ENCODE measurements around the gene IAH1. TPM values are rescaled to one million over a fixed set of nuclear protein-coding genes. Genes with fewer than 3 reads are reported as not detected.
"Not testable (repeated sequence)": the region's sequence is repeated elsewhere in the genome, so short reads cannot be mapped to it uniquely, and the experiment has no call there.

The IAH1 gene
- total RNA-seq, 2 donors from 2014 or later, result 46.1 to 47.2 TPM

DNA sequence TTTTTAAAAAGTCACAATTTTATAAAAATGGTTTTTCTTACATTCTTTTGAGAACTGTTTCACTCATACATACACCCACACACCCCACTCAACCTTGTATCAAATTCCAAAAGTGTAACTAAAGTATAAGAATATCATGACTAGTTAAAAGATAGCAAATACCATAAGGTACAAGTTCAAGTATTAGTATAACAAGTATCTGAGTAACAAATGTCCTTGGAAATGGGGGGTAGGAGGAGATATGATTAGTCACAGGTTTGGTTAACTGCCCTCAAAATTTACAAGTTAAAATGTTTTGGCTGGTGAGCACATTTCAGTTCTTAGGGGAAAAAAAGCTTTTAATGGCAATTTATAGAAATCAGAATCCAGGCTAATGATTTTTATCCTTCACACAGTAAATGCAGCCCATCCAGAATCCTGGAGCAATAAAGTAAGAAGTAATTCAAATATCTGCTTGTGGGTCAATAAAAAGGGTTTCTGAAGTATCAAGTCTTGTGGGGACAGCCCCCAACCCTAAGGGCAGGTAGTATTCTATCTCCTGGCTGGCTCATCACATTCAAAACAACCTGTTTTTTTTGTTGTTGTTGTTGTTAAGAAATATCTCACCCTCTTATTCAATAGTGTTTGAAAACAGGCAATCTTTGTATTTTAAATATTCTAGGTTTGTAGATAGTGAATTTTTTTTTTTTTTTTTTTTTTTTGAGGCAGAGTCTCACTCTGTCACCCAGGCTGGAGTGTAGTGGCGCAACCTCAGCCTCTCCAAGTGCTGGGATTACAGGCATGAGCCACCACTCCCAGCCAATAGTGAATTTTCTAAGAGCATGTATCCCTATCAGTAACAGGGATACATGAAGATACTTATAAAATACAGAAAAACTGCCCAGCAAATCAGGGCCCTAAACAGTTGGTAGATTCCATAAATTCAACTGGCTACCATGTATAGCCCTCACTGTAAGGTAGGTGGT is 14.5 kb downstream of the IAH1 start:
- Mint-ChIP-seq H3K27ac (peak overlapping the region in 1 of 2 donors; percentile 33), H3K4me3 (no peak overlapping the region), H3K4me1 (ENCODE audit: low read depth in 2 of 2) (peaks cover 10 to 16% of the 10 kb centered on the region in 2 donors), H3K27me3 (no peaks in the 10 kb centered on the region), H3K36me3 (peaks cover 13% of the 10 kb centered on the region), H3K9me3 (no peaks in the 10 kb centered on the region)
- ATAC-seq, result no peak
- no peak for DNase-seq (ENCODE audit: low spot score)

DNA sequence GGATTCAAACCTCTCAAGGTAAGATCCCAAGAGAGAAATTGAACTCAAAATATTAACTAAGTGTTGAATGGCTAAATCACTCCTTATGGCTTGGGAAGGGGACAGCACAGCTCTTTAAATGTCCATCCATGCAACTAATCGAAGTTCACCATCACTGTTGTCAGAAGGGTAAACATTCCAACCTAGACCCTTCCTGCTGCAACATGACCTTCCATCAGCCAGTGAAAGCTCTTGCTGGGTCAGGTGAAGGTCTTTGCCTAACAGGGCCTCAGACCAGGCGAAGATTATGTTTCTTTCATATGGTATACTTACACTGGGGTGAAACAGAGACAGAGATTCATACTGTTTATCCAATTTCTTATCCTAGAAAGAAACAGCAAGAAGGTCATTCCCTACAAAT is 16.4 kb downstream of the IAH1 start:
- Mint-ChIP-seq H3K27me3 (no peaks in the 10 kb centered on the region), H3K4me1 (ENCODE audit: low read depth in 2 of 2) (peaks cover 19 to 28% of the 10 kb centered on the region in 2 donors), H3K27ac (peak overlapping the region; percentile 22 to 63), H3K4me3 (no peak overlapping the region), H3K9me3 (no peaks in the 10 kb centered on the region), H3K36me3 (peaks cover 13% of the 10 kb centered on the region)
- DNase-seq (ENCODE audit: low spot score), result no peak
- no peak for ATAC-seq

DNA sequence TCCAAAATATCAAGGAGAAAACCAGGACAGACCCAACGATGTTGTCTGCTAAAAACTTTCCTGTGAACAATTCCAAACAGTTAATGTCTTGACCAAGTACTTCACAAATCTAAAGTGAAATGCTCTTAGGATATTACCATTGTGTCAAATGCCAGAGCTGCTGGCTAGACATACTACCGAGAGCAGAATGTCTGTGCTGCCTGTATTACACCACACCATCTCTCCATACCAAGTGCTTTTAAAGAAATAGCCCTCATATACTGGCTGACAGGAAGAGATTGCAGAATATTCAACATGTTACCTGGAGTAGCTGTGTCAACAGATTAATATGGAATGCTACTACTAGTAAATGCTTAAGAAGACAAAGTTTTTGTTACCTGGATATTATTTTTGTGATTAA is 18.6 kb downstream of the IAH1 start:
- peaks cover 23% of the 10 kb centered on the region for H3K36me3 Mint-ChIP-seq
- H3K9me3 Mint-ChIP-seq, result no peaks in the 10 kb centered on the region
- DNase-seq (ENCODE audit: low spot score) (no peak), ATAC-seq (no peak)
- H3K4me3 Mint-ChIP-seq, result peak overlapping the region; percentile 49
- H3K27ac Mint-ChIP-seq, result peak overlapping the region; percentile 71 to 86
- peaks cover 29 to 35% of the 10 kb centered on the region in 2 donors for H3K4me1 Mint-ChIP-seq (ENCODE audit: low read depth in 2 of 2)
- H3K27me3 Mint-ChIP-seq, result no peaks in the 10 kb centered on the region

DNA sequence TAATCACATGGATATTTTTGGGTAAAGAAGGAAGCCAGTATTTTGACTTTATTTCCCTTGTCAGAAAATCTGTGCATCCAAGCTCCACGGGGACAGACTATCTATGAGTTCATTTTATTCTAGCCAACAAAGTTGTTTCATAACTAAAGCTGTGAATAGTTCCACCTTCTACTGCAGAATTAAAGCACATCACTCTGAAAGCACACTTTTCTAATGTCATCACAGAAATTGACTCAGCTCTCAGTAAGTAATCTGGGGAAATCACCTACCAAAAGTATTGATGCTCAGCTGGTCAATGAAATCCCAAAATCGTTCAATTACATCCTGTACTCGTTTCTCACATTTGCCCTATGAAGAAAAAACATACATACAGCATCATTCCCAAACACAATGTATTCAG is 19.1 kb downstream of the IAH1 start:
- Mint-ChIP-seq H3K9me3 (no peaks in the 10 kb centered on the region), H3K4me1 (ENCODE audit: low read depth in 2 of 2) (peaks cover 29 to 38% of the 10 kb centered on the region in 2 donors), H3K27me3 (no peaks in the 10 kb centered on the region), H3K27ac (peak overlapping the region; percentile 71 to 86), H3K36me3 (peaks cover 23% of the 10 kb centered on the region), H3K4me3 (peak overlapping the region; percentile 49)
- peak; percentile 54 to 73 for ATAC-seq
- DNase-seq (ENCODE audit: low spot score), result no peak

DNA sequence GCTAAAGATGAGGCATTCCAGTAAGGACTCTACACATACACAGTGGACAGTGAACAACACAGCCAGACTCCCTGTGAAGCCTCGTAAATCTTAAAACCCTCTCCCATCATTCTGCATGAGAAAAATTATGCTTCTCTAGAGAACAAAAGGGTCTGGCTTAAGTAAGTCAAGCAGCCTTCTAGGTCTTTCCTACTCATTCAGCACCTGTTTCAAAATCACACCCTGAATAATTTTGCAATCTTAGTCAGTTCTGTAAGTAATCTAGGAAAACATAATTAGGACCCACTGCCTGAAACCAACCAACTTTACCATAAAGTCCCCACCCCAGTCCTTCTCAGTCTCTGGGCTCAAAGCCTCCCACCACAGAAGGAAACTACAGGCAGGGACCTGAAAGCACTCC is 19.7 kb downstream of the IAH1 start:
- peak; percentile 58 to 61 for ATAC-seq
- H3K36me3 Mint-ChIP-seq, result peaks cover 23% of the 10 kb centered on the region
- peak overlapping the region; percentile 71 to 86 for H3K27ac Mint-ChIP-seq
- peaks cover 29 to 38% of the 10 kb centered on the region in 2 donors for H3K4me1 Mint-ChIP-seq (ENCODE audit: low read depth in 2 of 2)
- H3K4me3 Mint-ChIP-seq, result peak overlapping the region; percentile 49
- H3K9me3 Mint-ChIP-seq, result no peaks in the 10 kb centered on the region
- H3K27me3 Mint-ChIP-seq, result no peaks in the 10 kb centered on the region
- no peak for DNase-seq (ENCODE audit: low spot score)

DNA sequence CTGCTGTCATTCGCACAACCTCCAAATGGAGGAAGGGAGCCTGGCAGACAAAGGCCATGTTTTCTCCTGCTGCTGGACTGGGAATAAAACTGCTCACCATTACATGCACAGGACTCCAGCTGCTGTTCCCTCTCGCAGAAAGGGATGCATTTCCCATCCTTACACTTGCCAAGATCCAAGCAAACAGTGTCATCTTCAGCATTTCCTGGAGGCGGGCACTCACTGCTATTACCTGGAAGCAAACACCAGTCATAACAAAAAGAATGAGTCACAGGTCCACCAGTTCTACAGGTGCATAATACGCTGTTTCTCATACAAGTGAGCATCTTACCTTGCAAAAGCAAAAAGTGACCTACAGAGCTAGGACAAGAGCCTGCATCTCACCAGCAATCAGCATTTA is 22.7 kb downstream of the IAH1 start:
- Mint-ChIP-seq H3K27ac (no peak overlapping the region), H3K4me3 (no peak overlapping the region), H3K9me3 (no peaks in the 10 kb centered on the region), H3K4me1 (ENCODE audit: low read depth in 2 of 2) (peaks cover 39 to 42% of the 10 kb centered on the region in 2 donors), H3K36me3 (peaks cover 39% of the 10 kb centered on the region), H3K27me3 (no peaks in the 10 kb centered on the region)
- no peak for ATAC-seq
- DNase-seq (ENCODE audit: low spot score), result no peak

DNA sequence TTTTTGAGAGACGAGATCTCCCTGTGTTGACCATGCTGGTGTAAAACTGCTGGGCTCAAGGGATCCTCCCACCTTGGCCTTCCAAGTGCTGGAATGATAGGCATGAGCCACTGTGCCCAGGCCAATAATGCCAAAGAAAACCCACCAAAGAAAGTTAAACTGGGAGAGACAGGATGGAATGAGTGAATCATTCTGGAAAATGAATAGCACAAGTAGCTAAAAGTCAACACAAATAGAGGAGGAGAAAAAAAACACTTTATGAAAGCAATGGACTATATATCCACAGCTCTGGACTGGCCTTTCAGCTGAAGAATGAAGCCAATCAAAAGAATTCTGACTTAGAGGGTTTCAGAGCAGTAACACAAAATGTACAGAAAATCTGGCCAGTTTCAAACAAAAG is 23.9 kb downstream of the IAH1 start:
- no peak for DNase-seq (ENCODE audit: low spot score)
- no peak overlapping the region for H3K27ac Mint-ChIP-seq
- H3K9me3 Mint-ChIP-seq, result no peaks in the 10 kb centered on the region
- peaks cover 39 to 41% of the 10 kb centered on the region in 2 donors for H3K4me1 Mint-ChIP-seq (ENCODE audit: low read depth in 2 of 2)
- peaks cover 39% of the 10 kb centered on the region for H3K36me3 Mint-ChIP-seq
- H3K27me3 Mint-ChIP-seq, result no peaks in the 10 kb centered on the region
- no peak for ATAC-seq
- H3K4me3 Mint-ChIP-seq, result no peak overlapping the region

DNA sequence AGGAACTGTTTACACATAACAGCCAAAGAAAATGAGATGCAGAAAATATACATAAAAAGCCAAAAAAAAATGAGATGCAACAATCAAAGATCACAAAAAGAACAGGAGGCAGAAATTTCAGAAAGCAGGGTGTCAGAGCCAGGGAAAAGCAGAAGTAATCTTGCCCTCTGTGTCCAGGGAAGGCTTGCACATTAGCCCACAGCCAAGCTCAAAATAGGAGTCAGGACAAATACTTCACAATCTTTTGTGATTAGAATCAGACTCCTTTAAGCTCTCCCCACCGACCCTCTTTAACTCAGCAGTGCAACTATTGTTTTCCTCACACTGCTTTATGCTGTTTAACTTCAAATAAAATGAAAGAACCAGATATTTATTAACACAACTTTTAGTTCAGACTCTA is 34.6 kb downstream of the IAH1 start:
- no peaks in the 10 kb centered on the region for H3K9me3 Mint-ChIP-seq
- no peak for ATAC-seq
- peaks cover 18% of the 10 kb centered on the region for H3K36me3 Mint-ChIP-seq
- no peaks in the 10 kb centered on the region for H3K27me3 Mint-ChIP-seq
- H3K27ac Mint-ChIP-seq, result no peak overlapping the region
- H3K4me1 Mint-ChIP-seq (ENCODE audit: low read depth in 2 of 2), result peaks cover 8 to 16% of the 10 kb centered on the region in 2 donors
- DNase-seq (ENCODE audit: low spot score), result no peak
- no peak overlapping the region for H3K4me3 Mint-ChIP-seq

DNA sequence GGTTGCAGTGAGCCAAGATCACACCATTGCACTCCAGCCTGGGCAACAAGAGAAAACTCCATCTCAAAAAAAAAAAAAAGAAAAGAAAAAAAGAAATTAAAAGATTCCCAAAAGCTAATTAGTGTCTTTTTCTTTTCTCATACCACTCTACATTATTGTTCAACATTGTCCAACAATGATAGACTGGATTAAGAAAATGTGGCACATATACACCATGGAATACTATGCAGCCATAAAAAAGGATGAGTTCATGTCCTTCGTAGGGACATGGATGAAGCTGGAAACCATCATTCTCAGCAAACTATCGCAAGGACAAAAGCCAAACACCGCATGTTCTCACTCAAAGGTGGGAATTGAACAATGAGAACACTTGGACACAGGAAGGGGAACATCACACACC is 39.6 kb downstream of the IAH1 start:
- H3K4me1 Mint-ChIP-seq (ENCODE audit: low read depth in 2 of 2); H3K27me3 Mint-ChIP-seq; H3K27ac Mint-ChIP-seq; H3K9me3 Mint-ChIP-seq; H3K4me3 Mint-ChIP-seq; ATAC-seq; DNase-seq (ENCODE audit: low spot score): not testable (repeated sequence)
- peaks cover 19% of the 10 kb centered on the region for H3K36me3 Mint-ChIP-seq

DNA sequence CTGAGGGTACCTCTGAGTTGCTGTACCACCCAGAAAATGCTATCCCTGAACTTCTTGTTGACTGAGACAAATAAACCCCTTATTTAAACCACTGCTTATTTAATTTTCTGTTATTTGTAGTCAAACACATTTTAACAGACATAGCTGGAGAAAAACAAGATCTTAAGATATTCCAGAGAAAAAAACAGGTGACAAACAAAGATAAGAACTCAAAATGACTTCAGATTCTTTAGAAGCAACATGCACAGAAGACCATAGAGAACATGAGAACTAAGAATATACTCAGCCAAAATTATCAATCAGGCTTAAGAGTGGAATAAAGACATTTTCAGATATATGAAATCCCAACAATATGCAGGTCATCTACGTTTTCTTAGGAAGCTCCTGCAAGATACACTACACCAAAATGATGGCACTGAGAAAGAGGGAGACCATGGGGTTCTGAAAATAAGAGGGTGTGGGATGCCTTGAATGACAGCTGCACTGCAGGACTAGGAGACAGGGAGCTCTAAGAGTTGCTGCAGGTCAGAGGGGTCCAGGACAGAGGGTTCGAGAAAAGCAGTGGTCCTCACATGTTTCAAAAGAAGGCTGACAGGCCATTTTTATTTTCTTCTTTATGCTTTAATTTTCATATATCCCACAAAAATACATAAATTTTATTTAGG is 42.9 kb downstream of the IAH1 start:
- ATAC-seq, result no peak

DNA sequence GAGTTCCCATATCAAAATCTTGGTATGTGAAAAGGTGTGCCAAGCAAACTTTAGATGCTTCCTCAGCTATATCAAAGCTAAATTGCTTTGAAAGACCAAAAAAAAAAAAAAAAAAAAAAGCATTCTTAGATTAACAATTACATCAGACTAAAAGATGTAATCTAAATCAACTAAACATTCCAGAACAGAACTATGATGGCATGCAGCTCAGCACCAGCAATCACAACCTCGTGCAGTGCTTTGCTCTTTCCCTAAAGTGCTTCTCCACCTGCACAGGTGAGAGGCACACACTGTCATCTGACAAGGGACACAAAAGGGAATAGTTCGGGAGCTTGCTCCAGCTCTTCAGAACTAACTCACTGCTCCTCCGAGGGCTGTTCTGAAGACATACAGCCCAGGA is 43.8 kb downstream of the IAH1 start:
- DNase-seq (ENCODE audit: low spot score), result no peak
- no peak overlapping the region for H3K27ac Mint-ChIP-seq
- no peaks in the 10 kb centered on the region for H3K27me3 Mint-ChIP-seq
- peaks cover 0 to 3% of the 10 kb centered on the region in 2 donors for H3K4me1 Mint-ChIP-seq (ENCODE audit: low read depth in 2 of 2)
- no peak for ATAC-seq
- H3K4me3 Mint-ChIP-seq, result no peak overlapping the region
- no peaks in the 10 kb centered on the region for H3K9me3 Mint-ChIP-seq
- peaks cover 23% of the 10 kb centered on the region for H3K36me3 Mint-ChIP-seq

More for the DNA sequence above, 42.9 kb downstream of the IAH1 start:
- Mint-ChIP-seq H3K4me1 (ENCODE audit: low read depth in 2 of 2) (peaks cover 0 to 3% of the 10 kb centered on the region in 2 donors), H3K4me3 (no peak overlapping the region), H3K27ac (no peak overlapping the region), H3K27me3 (no peaks in the 10 kb centered on the region), H3K9me3 (no peaks in the 10 kb centered on the region), H3K36me3 (peaks cover 24% of the 10 kb centered on the region)
- DNase-seq (ENCODE audit: low spot score), result no peak

DNA sequence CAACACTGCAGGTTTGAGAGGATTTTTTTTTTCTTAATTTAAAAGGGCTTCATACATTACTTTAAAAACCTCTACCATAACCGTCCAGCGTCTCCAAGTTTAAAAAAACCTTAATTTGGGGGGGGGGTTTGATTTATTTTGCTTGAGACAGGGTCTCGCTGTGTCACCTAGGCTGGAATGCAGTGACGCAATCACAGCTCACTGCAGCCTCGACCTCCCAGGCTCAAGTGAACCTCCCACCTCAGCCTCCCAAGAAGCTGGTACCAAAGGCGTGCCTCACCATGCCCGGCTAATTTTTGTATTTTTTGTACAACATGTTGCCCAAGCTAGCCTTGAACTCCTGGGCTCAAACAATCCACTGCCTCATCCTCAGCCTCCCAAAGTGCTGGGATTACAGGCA is 44.4 kb downstream of the IAH1 start:
- no peak for ATAC-seq
- H3K27me3 Mint-ChIP-seq, result no peaks in the 10 kb centered on the region
- H3K36me3 Mint-ChIP-seq, result peaks cover 24% of the 10 kb centered on the region
- no peak for DNase-seq (ENCODE audit: low spot score)
- no peak overlapping the region for H3K4me3 Mint-ChIP-seq
- H3K27ac Mint-ChIP-seq, result no peak overlapping the region
- peaks cover 0 to 2% of the 10 kb centered on the region in 2 donors for H3K4me1 Mint-ChIP-seq (ENCODE audit: low read depth in 2 of 2)
- no peaks in the 10 kb centered on the region for H3K9me3 Mint-ChIP-seq

DNA sequence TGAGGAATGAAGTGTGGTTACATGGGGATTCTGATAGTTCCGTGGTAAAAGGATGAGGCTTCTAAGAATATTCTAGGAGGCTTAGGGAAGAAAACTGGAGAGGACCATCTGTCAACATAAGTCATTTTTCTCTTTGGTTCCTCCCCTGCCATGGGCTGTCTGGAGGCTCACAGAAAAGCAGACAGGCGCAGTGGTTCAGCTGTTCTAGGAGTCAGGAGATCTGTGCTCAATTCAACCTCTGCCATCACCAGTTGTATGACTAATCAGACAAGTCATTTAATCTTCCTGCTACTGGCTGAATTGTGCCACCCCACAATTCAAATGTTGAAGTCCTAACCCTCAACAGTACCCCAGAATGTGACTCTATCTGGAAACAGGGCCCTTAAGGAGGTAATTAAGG is 44.9 kb downstream of the IAH1 start:
- Mint-ChIP-seq H3K4me1 (ENCODE audit: low read depth in 2 of 2) (peaks cover 0 to 3% of the 10 kb centered on the region in 2 donors), H3K9me3 (no peaks in the 10 kb centered on the region), H3K27me3 (no peaks in the 10 kb centered on the region), H3K27ac (no peak overlapping the region), H3K4me3 (no peak overlapping the region), H3K36me3 (peaks cover 26% of the 10 kb centered on the region)
- no peak for DNase-seq (ENCODE audit: low spot score)
- no peak for ATAC-seq

DNA sequence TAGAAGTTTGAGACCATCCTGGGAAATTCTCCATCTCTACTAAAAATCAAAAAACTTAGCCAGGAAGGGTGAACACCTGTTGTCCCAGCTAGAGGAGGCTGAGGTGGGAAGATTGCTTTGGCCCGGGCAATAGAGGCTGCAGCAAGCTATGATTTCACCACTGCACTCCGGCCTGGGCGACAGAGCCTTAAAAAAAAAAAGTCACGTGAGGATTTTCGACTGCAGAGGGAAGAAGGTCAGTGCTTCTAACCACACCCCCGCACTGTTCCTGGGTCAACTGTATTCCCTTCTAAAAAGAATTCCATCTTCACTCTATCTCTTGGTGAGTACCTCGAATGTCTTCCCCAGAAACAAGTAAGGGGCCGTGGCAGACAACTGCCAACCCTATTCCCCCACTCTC is 49.9 kb downstream of the IAH1 start:
- DNase-seq (ENCODE audit: low spot score), result no peak
- Mint-ChIP-seq H3K27me3 (no peaks in the 10 kb centered on the region), H3K9me3 (no peaks in the 10 kb centered on the region), H3K27ac (no peak overlapping the region), H3K4me1 (ENCODE audit: low read depth in 2 of 2) (peaks cover 6 to 7% of the 10 kb centered on the region in 2 donors), H3K36me3 (peaks cover 37% of the 10 kb centered on the region), H3K4me3 (no peak overlapping the region)
- no peak for ATAC-seq
